ENCODE measurements around the gene PTH1R.
A peak's percentile ranks its signal among the peaks of the same experiment; 100 is the strongest.

Gene PTH1R

GRCh38 chr3:46850468-46850779, 27.1 kb upstream of the PTH1R start:
- DNase-seq = no peak

- DNase-seq = no peak
Measured at GRCh38 chr3:46851364-46852333, 25.9 kb upstream of the PTH1R start.

- no peak for DNase-seq
Measured at GRCh38 chr3:46852334-46852720, 25.2 kb upstream of the PTH1R start.

GRCh38 chr3:46852839-46853355, 24.6 kb upstream of the PTH1R start:
- DNase-seq = no peak

- no peak for DNase-seq
Measured at GRCh38 chr3:46853441-46854415, 23.8 kb upstream of the PTH1R start.

GRCh38 chr3:46854555-46854991, 22.9 kb upstream of the PTH1R start:
- no peak for DNase-seq

- no peak for DNase-seq
Measured at GRCh38 chr3:46856576-46857471, 20.7 kb upstream of the PTH1R start.

GRCh38 chr3:46857485-46858341, 19.8 kb upstream of the PTH1R start:
- no peak for DNase-seq

- DNase-seq = no peak
Measured at GRCh38 chr3:46858456-46858855, 19.1 kb upstream of the PTH1R start.

GRCh38 chr3:46859001-46859710, 18.4 kb upstream of the PTH1R start:
- no peak for DNase-seq

GRCh38 chr3:46860017-46860809, 17.3 kb upstream of the PTH1R start:
- peak in 1 of 4 experiments; percentile 9 for DNase-seq

- no peak for DNase-seq
Measured at GRCh38 chr3:46860810-46861604, 16.5 kb upstream of the PTH1R start.

- DNase-seq = no peak
Measured at GRCh38 chr3:46861605-46862368, 15.7 kb upstream of the PTH1R start.

- DNase-seq = no peak
Measured at GRCh38 chr3:46862369-46863025, 15.0 kb upstream of the PTH1R start.

- no peak for DNase-seq
Measured at GRCh38 chr3:46863261-46863782, 14.2 kb upstream of the PTH1R start, which contains the start of gene MYL3. Gene MYL3 (minus strand): TSS chr3:46863444. CDS start chr3:46863390, 54 bp downstream.

- no peak for DNase-seq
Measured at GRCh38 chr3:46864061-46864881, 13.2 kb upstream of the PTH1R start.

All from activated naive CD4-positive, alpha-beta T cell (primary cell).